ENCODE results near the gene PFN4. TPM values are rescaled to one million over a fixed set of nuclear protein-coding genes. Genes with fewer than 3 reads are reported as not detected.

The PFN4 gene
- total and polyA plus RNA-seq, 4 experiments from 2014 or later, result not detected

GRCh38 chr2:24082787-24083566 is 40.2 kb downstream of the PFN4 start:
- peak overlapping the region in 3 of 7 donors; percentile 64 to 89 (median 77) for H3K27ac Mint-ChIP-seq
- POLR2A ChIA-PET (ENCODE audit: partially characterized antibody), result interaction anchor here (0.7 to 3.4 kb wide), 8 partner anchors 36 to 368 kb away, joined by 4 to 24 read pairs (median 7); partner anchors contain the start of genes ATAD2B, ITSN2, UBXN2A and WDCP

GRCh38 chr2:24080701-24081100 is 42.4 kb downstream of the PFN4 start:
- H3K27me3 Mint-ChIP-seq, result no peaks in the 10 kb centered on the region
- H3K27ac ChIP-seq (ENCODE audit: low read depth, low read length), result no peak overlapping the region
- no peaks in the 10 kb centered on the region for H3K36me3 ChIP-seq (ENCODE audit: insufficient read depth, low read length)
- no peaks in the 10 kb centered on the region for H3K9me3 Mint-ChIP-seq
- no peak overlapping the region for H3K4me3 ChIP-seq (ENCODE audit: low read length in 2 of 2)
- intact Hi-C loops (cut with micrococcal nuclease), result no loop called here
- DNase-seq, result no peak
- CTCF ChIA-PET (ENCODE audit: partially characterized antibody), result interaction anchor here (2.3 to 5.1 kb wide), 2 partner anchors 154 to 256 kb away, joined by 8 to 108 read pairs; partner anchors contain the start of gene ATAD2B
- no peak overlapping the region for H3K4me3 Mint-ChIP-seq
- peaks cover 26% of the 10 kb centered on the region for H3K4me1 ChIP-seq (ENCODE audit: insufficient read depth, low read length)
- no peaks in the 10 kb centered on the region for H3K9me3 ChIP-seq (ENCODE audit: control insufficient read depth in 1 of 2, low read length in 2 of 2)
- POLR2A ChIA-PET (ENCODE audit: partially characterized antibody), result no interaction called here
- peaks cover 6 to 19% of the 10 kb centered on the region in 2 donors for H3K36me3 Mint-ChIP-seq
- H3K27ac Mint-ChIP-seq, result no peak overlapping the region
- peaks cover 19 to 36% (median 28%) of the 10 kb centered on the region in 4 donors for H3K4me1 Mint-ChIP-seq
- H3K27me3 ChIP-seq (ENCODE audit: insufficient read depth, low read length), result no peaks in the 10 kb centered on the region

More at GRCh38 chr2:24082787-24083566, 40.2 kb downstream of the PFN4 start:
- Histone ChIP-seq H3K4me3 (ENCODE audit: low read length in 2 of 2) (no peak overlapping the region), H3K27ac (ENCODE audit: low read depth, low read length) (no peak overlapping the region), H3K27me3 (ENCODE audit: insufficient read depth, low read length) (no peaks in the 10 kb centered on the region), H3K36me3 (ENCODE audit: insufficient read depth, low read length) (no peaks in the 10 kb centered on the region), H3K9me3 (ENCODE audit: control insufficient read depth in 1 of 2, low read length in 2 of 2) (no peaks in the 10 kb centered on the region), H3K4me1 (ENCODE audit: insufficient read depth, low read length) (peaks cover 14% of the 10 kb centered on the region)
- DNase-seq, result no peak
- peaks cover 11 to 16% (median 15%) of the 10 kb centered on the region in 4 donors for H3K4me1 Mint-ChIP-seq
- no peaks in the 10 kb centered on the region for H3K27me3 Mint-ChIP-seq
- intact Hi-C loops (cut with micrococcal nuclease), result no loop called here
- H3K4me3 Mint-ChIP-seq, result peak overlapping the region in 7 of 8 donors; percentile 85 to 92 (median 89)
- H3K36me3 Mint-ChIP-seq, result peaks cover 9% of the 10 kb centered on the region in 2 donors
- CTCF ChIA-PET (ENCODE audit: partially characterized antibody), result interaction anchor here (0.6 to 5.1 kb wide), 21 partner anchors 10 to 280 kb away, joined by 3 to 108 read pairs (median 7); partner anchors contain the start of genes ATAD2B and WDCP
- H3K9me3 Mint-ChIP-seq, result no peaks in the 10 kb centered on the region

GRCh38 chr2:24077879-24078278 is 45.3 kb downstream of the PFN4 start:
- Histone ChIP-seq H3K9me3 (ENCODE audit: control insufficient read depth in 1 of 2, low read length in 2 of 2) (no peaks in the 10 kb centered on the region), H3K36me3 (ENCODE audit: insufficient read depth, low read length) (peaks cover under 1% of the 10 kb centered on the region), H3K4me3 (ENCODE audit: low read length in 2 of 2) (no peak overlapping the region), H3K4me1 (ENCODE audit: insufficient read depth, low read length) (peaks cover 28% of the 10 kb centered on the region), H3K27ac (ENCODE audit: low read depth, low read length) (no peak overlapping the region), H3K27me3 (ENCODE audit: insufficient read depth, low read length) (no peaks in the 10 kb centered on the region)
- POLR2A ChIA-PET (ENCODE audit: partially characterized antibody), result interaction anchor here (0.6 to 3.7 kb wide), 4 partner anchors 31 to 299 kb away, joined by 3 to 124 read pairs (median 32); partner anchors contain the start of genes ATAD2B, UBXN2A and WDCP
- no peak for DNase-seq
- Mint-ChIP-seq H3K4me3 (peak overlapping the region; percentile 98 to 100 (median 99)), H3K9me3 (no peaks in the 10 kb centered on the region), H3K36me3 (peaks cover 6 to 33% of the 10 kb centered on the region in 2 donors), H3K4me1 (peaks cover 22 to 41% (median 29%) of the 10 kb centered on the region in 4 donors), H3K27ac (peak overlapping the region; percentile 57 to 100 (median 99)), H3K27me3 (no peaks in the 10 kb centered on the region)
- intact Hi-C loops (cut with micrococcal nuclease), result loop anchor here (2.0 to 5.0 kb wide), 2 partner anchors 136 to 715 kb away; partner anchors contain the start of genes CENPO, PTRHD1 and UBXN2A
- CTCF ChIA-PET (ENCODE audit: partially characterized antibody), result interaction anchor here (0.6 to 2.7 kb wide), 4 partner anchors 42 to 1895 kb away, joined by 3 to 13 read pairs (median 4); no protein-coding TSS in a partner anchor

GRCh38 chr2:24077535-24077877 is 45.6 kb downstream of the PFN4 start:
- Histone ChIP-seq H3K27me3 (ENCODE audit: insufficient read depth, low read length) (no peaks in the 10 kb centered on the region), H3K4me1 (ENCODE audit: insufficient read depth, low read length) (peaks cover 28% of the 10 kb centered on the region), H3K9me3 (ENCODE audit: control insufficient read depth in 1 of 2, low read length in 2 of 2) (no peaks in the 10 kb centered on the region), H3K36me3 (ENCODE audit: insufficient read depth, low read length) (peaks cover 5% of the 10 kb centered on the region), H3K27ac (ENCODE audit: low read depth, low read length) (peak overlapping the region; percentile 89), H3K4me3 (ENCODE audit: low read length in 2 of 2) (peak overlapping the region in 1 of 2 donors; percentile 87)
- H3K27me3 Mint-ChIP-seq, result no peaks in the 10 kb centered on the region
- POLR2A ChIA-PET (ENCODE audit: partially characterized antibody), result interaction anchor here (0.6 to 3.7 kb wide), 8 partner anchors 28 to 299 kb away, joined by 3 to 124 read pairs (median 13); partner anchors contain the start of genes ATAD2B, FAM228B, FKBP1B and PFN4
- no peaks in the 10 kb centered on the region for H3K9me3 Mint-ChIP-seq
- no peak for DNase-seq
- peaks cover 22 to 44% (median 31%) of the 10 kb centered on the region in 4 donors for H3K4me1 Mint-ChIP-seq
- CTCF ChIA-PET (ENCODE audit: partially characterized antibody), result interaction anchor here (0.6 to 2.7 kb wide), 5 partner anchors 8 to 1895 kb away, joined by 3 to 16 read pairs (median 6); partner anchors contain the start of genes ATAD2B, TP53I3 and WDCP
- H3K4me3 Mint-ChIP-seq, result peak overlapping the region; percentile 98 to 100 (median 99)
- H3K27ac Mint-ChIP-seq, result peak overlapping the region; percentile 87 to 100 (median 99)
- intact Hi-C loops (cut with micrococcal nuclease), result loop anchor here (2.0 to 5.0 kb wide), 2 partner anchors 135 to 715 kb away; partner anchors contain the start of genes CENPO, PTRHD1 and UBXN2A
- peaks cover 8 to 37% of the 10 kb centered on the region in 2 donors for H3K36me3 Mint-ChIP-seq

GRCh38 chr2:24076849-24077534 is 46.1 kb downstream of the PFN4 start:
- peak overlapping the region; percentile 96 to 100 (median 99) for H3K27ac Mint-ChIP-seq

More at GRCh38 chr2:24076849-24077534, 46.1 kb downstream of the PFN4 start:
- Histone ChIP-seq H3K9me3 (ENCODE audit: control insufficient read depth in 1 of 2, low read length in 2 of 2) (no peaks in the 10 kb centered on the region), H3K27me3 (ENCODE audit: insufficient read depth, low read length) (no peaks in the 10 kb centered on the region), H3K4me3 (ENCODE audit: low read length in 2 of 2) (peak overlapping the region; percentile 34 to 87), H3K4me1 (ENCODE audit: insufficient read depth, low read length) (peaks cover 28% of the 10 kb centered on the region), H3K27ac (ENCODE audit: low read depth, low read length) (peak overlapping the region; percentile 89), H3K36me3 (ENCODE audit: insufficient read depth, low read length) (peaks cover 9% of the 10 kb centered on the region)
- no peaks in the 10 kb centered on the region for H3K27me3 Mint-ChIP-seq
- no peak for DNase-seq
- peaks cover 12 to 36% of the 10 kb centered on the region in 2 donors for H3K36me3 Mint-ChIP-seq
- ChIA-PET POLR2A (ENCODE audit: partially characterized antibody) (interaction anchor here (0.6 to 3.7 kb wide), 12 partner anchors 8 to 300 kb away, joined by 3 to 124 read pairs (median 10); partner anchors contain the start of genes ATAD2B, FAM228B, FKBP1B and PFN4), CTCF (ENCODE audit: partially characterized antibody) (interaction anchor here (0.6 to 2.0 kb wide), 6 partner anchors 8 to 1896 kb away, joined by 3 to 16 read pairs (median 5); partner anchors contain the start of genes ATAD2B, TP53I3 and WDCP)
- intact Hi-C loops (cut with micrococcal nuclease), result loop anchor here (1.0 to 5.0 kb wide), 6 partner anchors 7 to 716 kb away; partner anchors contain the start of genes ATAD2B, CENPO, ITSN2 and PTRHD1
- H3K4me3 Mint-ChIP-seq, result peak overlapping the region; percentile 98 to 100 (median 99)
- peaks cover 24 to 48% (median 32%) of the 10 kb centered on the region in 4 donors for H3K4me1 Mint-ChIP-seq
- no peaks in the 10 kb centered on the region for H3K9me3 Mint-ChIP-seq

Measured in CD4-positive, alpha-beta memory T cell (primary cell).